ENCODE measurements around the gene DNAJC21.
"Not testable (repeated sequence)": the region's sequence is repeated elsewhere in the genome, so short reads cannot be mapped to it uniquely, and the experiment has no call there.

The DNAJC21 gene

DNA sequence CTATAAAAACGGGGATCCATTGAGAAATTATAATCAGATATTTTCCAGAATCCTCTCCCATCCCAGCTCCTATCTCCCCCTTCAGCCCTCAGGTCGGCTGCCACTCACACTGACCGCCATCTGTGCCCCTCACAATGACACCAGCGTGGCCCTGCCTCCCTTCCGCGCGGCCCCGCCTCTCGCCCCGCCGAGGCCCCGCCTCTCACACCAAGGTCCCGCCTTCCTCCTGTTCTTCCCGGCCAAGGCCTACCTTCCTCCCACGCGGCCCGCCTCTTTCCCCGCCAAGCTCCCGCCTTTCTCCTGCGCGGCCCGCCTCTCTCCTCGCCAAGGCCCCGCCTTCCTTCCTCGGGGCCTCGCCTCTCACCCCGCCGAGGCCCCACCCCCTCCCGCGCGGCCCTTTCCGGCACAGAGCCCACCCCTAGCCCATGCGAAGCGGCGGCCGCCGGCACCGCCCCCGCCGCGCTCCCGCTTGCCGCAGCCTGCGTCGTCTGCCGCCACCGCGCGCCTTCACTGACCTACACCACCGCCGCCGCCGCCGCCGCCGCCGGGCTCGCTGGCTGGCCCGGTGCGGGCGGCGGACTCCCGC lies at the start of gene DNAJC21:
DNAJC21 (plus strand) TSS at position 426 of the 586 bp plus-strand sequence. CDS start 261 bp downstream, outside the sequence.
- DNase-seq (ENCODE audit: low spot score) = peak; percentile 99

DNA sequence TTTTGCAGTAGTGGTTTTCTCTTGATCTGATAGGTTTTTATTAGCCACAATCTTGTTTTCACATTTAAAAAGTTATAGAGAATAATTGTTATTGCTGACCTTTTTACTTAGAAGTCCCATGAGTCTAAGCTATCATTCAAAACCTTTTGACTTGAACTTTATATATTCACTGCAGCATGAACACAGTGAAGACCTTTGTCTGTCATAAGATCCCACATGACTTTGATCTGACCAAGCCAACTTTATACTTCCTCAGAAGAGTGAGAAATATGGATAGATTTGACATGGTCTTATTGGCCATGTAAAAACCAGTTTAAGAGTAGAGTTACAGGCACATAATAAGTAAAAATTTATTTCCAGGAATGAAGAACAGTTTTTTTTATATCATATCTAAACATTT lies 48.1 kb upstream of the DNAJC21 start:
- DNase-seq (ENCODE audit: low spot score) = no peak

DNA sequence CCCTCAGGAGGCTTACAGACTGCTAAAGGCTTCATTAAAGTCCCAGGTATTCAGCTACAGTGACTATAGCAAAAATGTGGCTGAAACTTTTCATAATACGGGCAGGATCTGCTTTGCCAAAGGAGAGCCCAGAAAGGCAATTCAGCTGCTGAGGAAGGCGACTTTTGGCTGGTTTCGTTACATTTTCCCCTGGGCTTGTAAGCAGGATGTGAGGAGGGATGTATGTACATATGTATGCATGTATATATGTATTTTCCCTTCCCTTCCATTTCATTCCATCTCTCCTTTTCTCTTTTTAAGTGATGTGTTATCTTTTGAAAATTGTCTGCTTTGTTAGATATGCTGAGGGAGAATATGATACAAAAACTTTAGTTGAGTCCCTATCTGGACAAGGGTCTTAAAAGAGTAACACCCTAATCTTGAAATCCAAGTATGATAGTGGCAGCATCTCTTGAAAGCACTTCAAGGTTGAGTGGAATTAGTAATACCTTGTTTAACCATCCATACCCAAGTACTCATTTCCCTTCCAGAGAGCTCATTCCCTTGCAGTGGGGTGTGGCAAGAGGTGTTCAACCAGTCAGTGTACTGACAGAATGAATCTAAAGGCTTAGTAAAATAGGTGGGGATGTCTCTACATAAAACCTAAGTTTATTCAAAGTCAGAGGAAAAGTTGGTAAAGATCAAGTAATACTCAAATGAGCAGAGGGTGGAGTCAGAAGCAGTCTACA lies 42.8 kb upstream of the DNAJC21 start:
- DNase-seq (ENCODE audit: low spot score) = no peak

DNA sequence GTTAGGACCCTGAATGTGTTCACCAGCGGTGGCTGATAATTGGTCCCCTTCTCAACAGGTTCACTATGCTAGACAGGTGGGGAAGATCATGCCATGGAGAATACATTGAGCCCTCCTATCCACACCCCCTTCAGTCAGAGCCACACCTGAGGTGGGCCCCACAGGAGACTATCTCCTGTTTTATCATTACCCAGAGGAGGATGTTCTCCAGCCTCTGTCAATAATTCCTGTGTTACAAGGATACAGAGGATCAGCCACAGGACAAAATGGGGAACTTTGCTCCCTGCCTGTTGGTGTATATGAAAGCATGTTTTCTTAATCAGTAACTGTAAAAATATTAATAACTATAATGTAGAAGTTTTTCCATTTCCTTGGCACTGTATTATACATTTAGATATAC lies 40.0 kb upstream of the DNAJC21 start:
- no peak for DNase-seq (ENCODE audit: low spot score)

DNA sequence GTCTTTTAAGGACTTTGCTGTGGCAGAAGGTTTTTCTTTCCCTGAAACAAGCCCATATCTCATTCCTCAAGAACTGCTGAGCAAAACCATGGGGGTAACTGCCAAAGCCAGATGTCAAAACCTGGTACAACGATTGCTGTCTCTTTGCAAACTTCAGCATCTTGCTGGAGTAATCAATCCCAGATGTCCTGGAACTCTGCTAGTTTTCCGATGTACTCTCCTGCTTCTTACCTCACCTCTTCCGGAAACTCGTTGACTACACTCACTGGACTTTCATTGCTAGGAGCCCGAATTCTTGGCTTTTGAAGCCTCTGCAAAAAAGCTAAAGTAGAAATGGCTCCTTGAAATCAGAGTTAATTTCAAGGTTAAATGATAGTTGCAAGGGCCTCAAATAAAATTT lies 37.4 kb upstream of the DNAJC21 start:
- peak; percentile 79 for DNase-seq (ENCODE audit: low spot score)

DNA sequence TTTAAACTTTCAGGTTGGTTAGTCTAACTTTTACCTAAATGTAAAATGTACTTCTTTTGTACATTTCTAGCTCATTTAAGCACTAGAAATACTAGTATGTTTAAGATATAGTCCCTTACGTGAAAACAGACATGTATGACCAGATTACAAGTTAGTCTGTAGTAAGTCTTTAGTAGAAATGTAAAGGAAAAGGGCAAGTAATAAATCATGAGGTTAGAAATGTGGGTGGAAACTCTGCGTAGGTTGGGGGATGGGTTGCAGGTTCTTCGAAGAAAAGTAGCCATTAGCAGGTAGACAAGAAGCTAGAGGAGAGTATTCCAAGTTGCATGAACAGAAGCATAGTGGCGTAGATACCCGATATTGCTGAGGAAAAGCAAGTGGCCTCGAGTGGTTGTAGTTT lies 36.9 kb upstream of the DNAJC21 start:
- no peak for DNase-seq (ENCODE audit: low spot score)

DNA sequence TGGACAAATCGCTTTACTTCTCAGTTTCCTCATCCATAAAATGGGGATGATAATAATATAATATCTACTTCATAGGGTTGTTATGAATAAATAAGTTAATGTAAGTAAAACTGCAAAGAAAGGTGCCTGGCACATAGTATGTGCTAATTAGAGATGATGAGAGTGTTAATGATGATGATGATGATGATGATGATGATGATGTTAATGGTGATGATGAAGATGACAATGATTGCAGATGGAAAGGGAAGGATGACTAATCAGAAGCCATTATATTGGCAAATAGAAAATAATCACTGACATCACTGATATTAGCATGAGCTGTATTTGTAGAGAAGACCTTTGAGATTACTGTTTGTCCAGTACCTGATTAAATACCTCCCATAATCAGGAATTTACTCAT lies 34.6 kb upstream of the DNAJC21 start:
- no peak for DNase-seq (ENCODE audit: low spot score)

DNA sequence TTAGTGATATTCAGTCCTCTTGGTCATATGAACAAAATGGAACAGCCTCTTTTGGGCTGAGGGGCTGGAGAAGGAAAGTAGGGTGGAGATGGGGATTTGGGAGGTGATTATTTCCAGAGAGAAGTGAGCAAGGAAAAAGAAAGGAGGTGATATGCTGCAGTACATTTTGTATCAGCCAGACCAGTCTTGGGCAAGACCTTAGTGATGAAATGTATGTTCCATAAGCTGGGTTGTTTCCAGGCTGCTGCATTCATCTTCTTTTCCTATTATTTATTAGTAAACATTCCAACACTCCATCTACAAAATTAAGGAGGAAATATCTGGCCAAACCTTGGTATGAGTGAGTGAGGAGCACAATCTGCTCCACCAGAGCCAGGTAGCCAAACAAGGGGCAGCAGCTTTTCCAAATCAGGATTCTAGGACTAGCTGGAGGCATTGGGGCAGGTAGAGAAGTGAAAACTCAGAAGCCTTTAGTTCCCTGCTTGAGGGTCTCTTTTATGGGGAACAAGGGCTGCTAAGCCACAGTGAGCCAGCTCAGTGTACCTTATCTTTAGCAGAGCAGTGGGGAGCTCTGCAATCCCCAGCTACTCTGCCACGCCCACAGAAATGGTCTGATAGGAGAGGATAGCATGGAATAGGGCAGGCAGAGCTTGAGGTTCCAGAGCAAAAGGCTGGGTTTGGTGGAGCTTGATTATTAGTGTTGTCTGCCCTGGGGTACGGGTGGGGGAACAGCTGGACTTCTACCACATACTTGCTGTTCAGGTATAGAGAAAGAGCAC lies 33.5 kb upstream of the DNAJC21 start:
- no peak for DNase-seq (ENCODE audit: low spot score)

DNA sequence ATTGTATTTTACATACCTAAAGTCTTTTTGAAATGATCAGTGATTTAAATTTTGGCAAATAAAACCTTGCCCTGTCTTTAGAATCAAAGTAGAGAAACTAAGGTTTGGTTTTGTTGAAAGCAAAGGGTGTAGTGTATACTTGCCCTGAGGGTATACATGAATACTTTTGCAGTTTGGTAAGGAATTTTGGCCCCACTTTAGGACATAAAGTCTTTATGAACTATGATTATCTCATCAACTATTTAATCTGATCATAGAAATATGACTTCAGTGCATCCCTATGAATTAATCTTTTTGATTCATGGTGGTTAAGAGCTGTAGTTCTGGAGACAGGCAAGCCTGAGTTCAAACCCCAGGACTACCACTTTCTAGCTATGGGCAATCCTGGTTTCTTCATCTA lies 31.7 kb upstream of the DNAJC21 start:
- DNase-seq (ENCODE audit: low spot score) = no peak

DNA sequence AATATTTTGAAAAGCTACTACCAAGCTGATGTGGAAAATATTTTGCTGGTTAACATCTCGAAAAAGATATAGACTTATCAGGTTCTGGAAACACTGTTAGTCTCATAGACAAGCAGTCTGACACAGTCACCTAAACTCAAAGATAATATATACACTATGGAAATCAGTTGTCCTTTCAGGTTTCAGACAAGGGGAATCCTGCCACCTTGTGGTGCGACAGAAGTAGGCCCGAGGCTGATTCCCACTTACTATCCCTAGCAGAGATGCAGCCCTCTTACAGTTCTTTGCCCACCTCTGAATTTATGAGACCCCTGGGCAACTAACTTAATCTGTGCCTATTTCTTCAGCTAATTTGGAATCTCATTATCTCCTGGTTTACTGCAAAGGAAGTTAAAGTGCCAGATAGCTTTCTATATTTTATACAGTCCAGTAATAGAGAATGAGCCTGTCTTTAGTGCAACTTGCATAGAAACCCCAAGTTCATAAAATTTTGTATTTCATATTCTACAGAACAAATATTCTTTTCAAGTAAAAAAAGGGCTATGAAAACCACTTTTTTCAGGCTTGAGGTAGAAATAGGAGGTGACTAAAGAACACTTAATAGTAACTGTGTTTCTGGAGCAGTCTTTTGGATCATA lies 31.0 kb upstream of the DNAJC21 start:
- DNase-seq (ENCODE audit: low spot score) = peak; percentile 71

DNA sequence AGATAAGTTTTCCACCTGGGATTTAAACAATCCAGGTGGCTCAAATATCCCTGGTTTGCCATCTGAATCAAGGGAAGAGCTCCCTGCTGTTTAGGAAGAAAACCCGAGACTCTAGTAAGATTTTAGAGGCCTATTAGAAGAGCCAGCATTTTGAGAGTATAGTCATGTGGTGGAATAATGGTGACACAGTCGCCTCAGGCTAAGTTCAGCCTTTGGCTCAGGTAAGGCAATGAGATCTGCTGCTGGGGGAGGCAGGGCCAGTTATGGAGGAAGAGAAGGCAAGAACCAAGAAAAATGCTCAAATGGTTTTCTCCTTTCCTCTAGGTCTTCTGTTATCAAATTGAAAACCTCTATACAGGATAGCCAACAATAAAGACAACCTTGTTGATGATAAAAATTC lies 30.3 kb upstream of the DNAJC21 start:
- no peak for DNase-seq (ENCODE audit: low spot score)

DNA sequence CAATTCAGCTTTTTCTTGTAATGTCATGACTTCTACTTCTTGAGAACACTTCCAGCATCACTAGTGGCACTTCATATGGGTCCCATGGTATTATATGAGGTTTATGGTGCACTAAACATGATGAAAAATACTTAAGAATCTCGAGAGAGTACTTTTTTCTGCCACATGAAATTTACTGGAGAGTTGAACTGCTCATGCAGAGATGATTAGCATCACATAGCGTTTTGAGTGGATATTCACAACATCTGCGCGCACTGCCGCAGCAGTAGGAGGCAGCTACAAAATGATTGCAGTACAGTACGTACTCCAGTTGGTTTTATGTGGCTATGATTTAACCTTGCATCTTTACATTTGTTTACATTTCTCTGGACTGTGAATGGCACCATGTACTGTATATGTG lies 28.7 kb upstream of the DNAJC21 start:
- no peak for DNase-seq (ENCODE audit: low spot score)

DNA sequence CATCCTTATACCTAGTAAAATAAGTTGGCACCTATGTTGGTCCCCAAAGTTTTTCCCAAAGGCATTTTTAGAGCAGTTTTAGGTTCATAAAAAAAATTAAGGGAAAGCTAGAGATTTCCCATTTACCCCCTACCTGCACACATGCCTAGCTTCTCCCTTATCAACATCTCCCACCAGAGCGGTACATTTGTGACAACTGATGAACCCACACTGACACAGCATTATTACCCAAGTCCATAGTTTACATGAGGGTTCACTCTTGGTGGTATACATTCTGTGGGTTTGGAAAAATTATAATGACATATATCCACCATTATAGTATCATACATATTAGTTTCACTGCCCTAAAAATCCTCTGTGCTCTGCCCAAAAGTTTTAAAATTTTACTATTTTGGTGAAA lies 26.1 kb upstream of the DNAJC21 start:
- DNase-seq (ENCODE audit: low spot score) = no peak

DNA sequence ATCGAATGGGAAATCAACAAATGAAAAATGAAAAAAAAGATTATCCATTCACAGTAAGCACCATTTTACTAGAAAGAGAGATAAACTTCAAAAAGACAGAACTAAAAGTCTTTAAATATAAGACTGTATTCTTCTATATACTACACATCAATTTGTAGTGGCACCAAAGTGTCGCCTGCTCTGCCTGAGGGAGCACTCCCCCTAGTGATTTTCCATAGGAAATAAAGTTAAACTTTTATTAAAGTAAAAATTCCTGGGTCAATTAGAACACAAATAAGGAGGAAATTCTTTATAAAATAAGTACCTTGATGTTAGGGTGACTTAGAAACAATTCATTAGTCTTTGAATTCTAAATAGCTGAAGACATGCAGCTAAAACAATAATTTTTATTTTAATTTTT lies 23.8 kb upstream of the DNAJC21 start:
- DNase-seq (ENCODE audit: low spot score) = peak; percentile 21

DNA sequence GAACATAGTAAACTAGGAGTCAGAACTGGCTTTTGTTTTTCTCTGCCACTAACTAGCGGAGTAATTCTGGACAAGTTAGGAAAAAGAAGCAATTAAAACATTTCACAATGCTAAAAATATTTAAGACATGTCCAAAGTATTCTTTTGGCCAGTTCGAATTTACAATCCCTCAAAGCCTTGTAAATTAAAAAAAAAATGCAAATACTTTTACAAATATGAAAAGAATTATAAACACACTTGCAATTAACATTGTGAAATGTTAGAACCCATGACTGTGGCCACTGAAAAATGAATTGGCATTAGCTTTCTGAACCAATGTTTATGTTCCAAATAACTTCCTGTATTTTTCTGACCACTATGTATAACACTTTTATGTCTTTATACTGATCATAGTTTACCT lies 16.3 kb upstream of the DNAJC21 start:
- peak; percentile 55 for DNase-seq (ENCODE audit: low spot score)

DNA sequence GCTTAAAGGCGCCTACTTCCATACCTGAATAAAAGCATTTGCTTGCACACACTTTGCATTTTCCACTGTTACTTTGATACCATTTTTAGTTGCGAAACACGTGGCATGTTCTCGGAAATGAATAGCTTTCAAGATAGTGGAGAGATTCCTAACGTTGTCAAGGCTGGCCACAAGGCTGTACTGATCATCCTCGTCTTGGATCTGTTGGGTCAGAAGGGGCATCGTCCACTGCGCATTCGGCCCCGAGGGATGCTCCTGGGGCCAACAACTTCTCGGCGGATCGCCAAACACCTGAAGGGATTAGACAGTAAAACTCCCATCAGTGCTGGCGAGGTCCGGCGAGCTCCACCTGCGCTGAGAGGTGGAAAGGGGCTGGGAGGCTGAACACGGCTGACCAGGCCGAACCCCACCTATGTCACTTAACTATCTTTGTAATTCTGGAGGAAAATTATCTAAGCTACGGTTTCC lies 14.7 kb upstream of the DNAJC21 start:
- no peak for DNase-seq (ENCODE audit: low spot score)

DNA sequence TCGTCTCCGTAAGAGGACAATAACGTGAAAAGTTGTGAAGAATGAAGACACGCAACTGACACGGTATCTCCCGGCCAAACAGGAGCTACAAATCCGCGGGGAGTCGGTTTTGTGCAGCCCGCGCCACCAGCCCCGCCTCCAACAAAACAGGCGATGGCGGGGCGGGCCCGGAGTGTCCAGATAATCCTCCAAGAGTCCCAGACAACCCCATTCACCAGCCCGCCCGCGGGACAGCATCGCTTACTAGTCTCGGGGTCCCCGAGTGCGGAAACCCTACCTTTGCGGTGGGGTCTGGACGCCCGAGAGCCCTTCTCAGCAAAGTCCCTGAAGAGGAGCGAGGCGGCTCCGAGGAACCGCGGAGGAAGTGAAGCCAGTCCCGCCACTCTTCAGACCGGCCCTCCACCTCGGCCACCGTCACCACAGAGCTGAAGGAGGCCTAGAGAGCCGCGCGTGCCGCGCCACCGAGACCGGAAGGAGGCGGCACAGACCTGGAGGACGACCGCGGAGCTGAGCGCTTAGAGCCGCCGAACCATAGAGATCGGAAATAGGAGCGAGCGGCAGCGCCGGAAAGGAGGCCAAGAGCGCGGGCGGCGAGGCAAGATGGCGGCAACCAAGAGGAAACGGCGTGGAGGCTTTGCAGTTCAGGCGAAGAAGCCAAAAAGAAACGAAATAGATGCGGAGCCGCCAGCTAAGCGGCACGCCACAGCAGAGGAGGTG lies 14.1 kb upstream of the DNAJC21 start, which contains the start of the genes BRIX1 and RAD1:
BRIX1 (plus strand) TSS at position 573 of the 717 bp plus-strand sequence; CDS start at position 601, 28 bp downstream.
RAD1 (minus strand) TSS at position 366 of the 717 bp plus-strand sequence. CDS start 612 bp downstream, outside the sequence.
- DNase-seq (ENCODE audit: low spot score) = peak; percentile 93

DNA sequence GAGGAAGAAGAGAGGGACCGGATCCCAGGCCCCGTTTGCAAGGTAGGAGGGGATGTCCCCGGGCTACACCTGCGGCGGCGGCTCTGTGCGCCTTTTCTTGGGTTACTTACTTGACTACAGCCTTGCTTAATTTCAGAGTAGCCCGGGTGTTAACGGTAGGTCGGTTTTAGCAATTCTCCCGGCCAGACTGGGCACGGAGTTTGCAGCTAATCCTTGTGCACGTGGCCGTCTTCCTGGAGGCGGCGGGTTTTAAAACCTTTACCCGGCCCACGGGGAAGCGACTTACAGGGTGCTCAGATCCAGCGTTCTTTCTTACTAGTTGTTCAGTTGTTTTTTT lies 13.5 kb upstream of the DNAJC21 start:
- no peak for DNase-seq (ENCODE audit: low spot score)

DNA sequence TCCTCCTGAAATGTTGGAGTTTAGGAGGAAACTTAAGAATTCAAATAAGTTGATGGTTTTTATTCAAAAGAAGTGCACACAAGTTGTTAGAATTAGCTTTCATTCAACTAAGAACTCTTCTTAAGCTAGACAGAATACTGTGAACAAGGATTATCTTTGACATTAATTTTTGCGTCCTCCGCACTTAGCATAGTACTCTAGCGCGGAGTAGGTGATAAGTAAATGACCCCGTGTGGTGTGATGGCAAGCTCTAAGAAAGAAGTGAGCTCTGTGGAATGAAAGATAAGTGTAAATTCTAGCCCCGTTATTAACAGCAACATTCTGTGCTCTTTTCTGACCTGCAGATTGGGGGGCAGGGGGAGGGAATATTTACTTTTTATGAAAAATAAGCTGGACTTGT lies 12.8 kb upstream of the DNAJC21 start:
- no peak for DNase-seq (ENCODE audit: low spot score)

DNA sequence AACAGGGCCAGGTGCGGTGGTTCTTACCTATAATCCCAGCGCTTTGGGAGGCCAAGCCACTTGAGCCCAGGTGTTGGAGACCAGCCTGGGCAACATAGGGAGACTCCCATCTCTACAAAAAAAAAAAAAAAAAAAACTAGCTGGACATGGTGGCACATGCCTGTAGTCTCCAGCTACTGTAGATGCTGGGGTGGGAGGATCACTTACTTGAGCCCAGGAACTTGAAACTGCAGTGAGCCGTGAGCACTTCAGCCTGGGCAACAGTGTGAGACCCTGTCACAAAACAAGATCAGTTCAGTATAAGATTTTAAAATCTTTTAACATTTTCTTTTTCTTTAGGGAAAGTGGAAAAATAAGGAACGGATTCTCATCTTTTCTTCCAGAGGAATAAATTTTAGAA lies 11.3 kb upstream of the DNAJC21 start:
- no peak for DNase-seq (ENCODE audit: low spot score)

DNA sequence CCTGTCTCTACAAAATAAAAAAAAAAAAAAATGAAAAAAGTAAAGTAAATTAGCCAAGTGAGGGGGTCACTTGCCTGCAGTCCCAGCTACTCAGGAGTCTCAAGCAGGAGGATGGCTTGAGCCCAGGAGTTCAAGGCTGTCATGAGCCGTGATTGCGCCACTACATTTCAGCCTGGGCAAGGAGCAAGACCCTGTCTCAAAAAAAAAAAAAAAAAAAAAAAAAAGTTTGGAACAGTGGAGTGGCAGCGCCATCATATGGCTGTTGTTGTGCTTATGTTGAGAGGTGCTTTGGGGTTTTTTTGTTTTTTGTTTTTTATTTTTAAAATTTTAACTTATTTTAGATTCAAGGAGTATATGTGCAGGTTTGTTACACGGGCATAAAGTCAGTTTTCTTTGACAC lies 10.3 kb upstream of the DNAJC21 start:
- no peak for DNase-seq (ENCODE audit: low spot score)

DNA sequence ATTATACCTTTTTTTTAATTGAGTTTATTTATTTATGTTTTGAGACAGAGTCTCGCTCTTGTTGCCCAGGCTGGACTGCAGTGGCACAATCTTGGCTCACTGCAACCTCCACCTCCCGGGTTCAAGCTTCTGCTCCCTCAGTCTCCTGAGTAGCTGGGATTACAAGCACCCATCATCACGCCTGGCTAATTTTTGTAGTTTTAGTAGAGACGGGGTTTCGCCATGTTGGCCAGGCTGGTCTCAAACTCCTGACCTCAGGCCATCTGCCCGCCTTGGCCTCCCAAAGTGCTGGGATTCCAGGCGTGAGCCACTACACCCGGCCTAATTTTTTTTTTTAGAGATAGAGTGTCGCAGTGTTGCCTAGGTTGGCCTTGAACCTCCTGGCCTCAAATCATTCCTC lies 6.1 kb upstream of the DNAJC21 start:
- not testable (repeated sequence) for DNase-seq (ENCODE audit: low spot score)
